Neural cell (in vitro differentiated cells): ENCODE results near the gene H2BK1. TPM values are rescaled to one million over a fixed set of nuclear protein-coding genes. Genes with fewer than 3 reads are reported as not detected.

Experiments
- H2AFZ ChIP-seq: fragments of 200-600, 300-800 bp; sonication (generic), shearing (Covaris generic); 2 replicates; pipeline ENCODE4 v1.6.0; 2014; ENCODE audit warnings: low read depth, mild to moderate bottlenecking, antibody characterized with exemption, low read length, moderate library complexity
- H3F3A ChIP-seq: fragments of 200-600 bp; shearing (Covaris generic); 2 replicates; pipeline ENCODE4 v1.6.1; 2016; ENCODE audit warnings: mild to moderate bottlenecking, moderate library complexity, mixed read lengths, antibody characterized with exemption, low read length; ENCODE audit not compliant: insufficient read depth, poor library complexity, severe bottlenecking
- H3K27ac ChIP-seq: fragments of 200-600, 300-800 bp; sonication (generic), shearing (Covaris generic); 2 replicates; pipeline ENCODE4 v1.5.1; 2014; ENCODE audit warnings: mild to moderate bottlenecking, low read length, moderate library complexity
- H3K27me3 ChIP-seq: fragments of 300-800, 200-600 bp; sonication (generic), shearing (Covaris generic); 2 replicates; pipeline ENCODE4 v1.6.0; 2014; ENCODE audit warnings: mild to moderate bottlenecking, low read depth, low read length, moderate library complexity; ENCODE audit not compliant: insufficient read depth
- H3K36me3 ChIP-seq: fragments of 300-800, 200-600 bp; sonication (generic), shearing (Covaris generic); 2 replicates; pipeline ENCODE4 v1.5.1; 2014; ENCODE audit warnings: mild to moderate bottlenecking, antibody characterized with exemption, low read length, moderate library complexity; ENCODE audit not compliant: insufficient read depth
- H3K4me2 ChIP-seq: fragments of 300-800, 200-600 bp; sonication (generic), shearing (Covaris generic); 2 replicates; pipeline ENCODE4 v1.6.0; 2014; ENCODE audit warnings: mild to moderate bottlenecking, low read length
- H3K4me3 ChIP-seq: fragments of 300-800, 200-600 bp; sonication (generic), shearing (Covaris generic); 2 replicates; pipeline ENCODE4 v1.5.1; 2014; ENCODE audit warnings: mild to moderate bottlenecking, low read length, moderate library complexity
- H3K79me2 ChIP-seq: fragments of 200-600 bp; shearing (Covaris generic); replicated peaks from 2 replicates; pipeline ENCODE4 v1.6.0; 2014; ENCODE audit warnings: mild to moderate bottlenecking, low read length, moderate library complexity; ENCODE audit not compliant: insufficient read depth
- H3K9ac ChIP-seq: fragments of 300-800, 200-600 bp; sonication (generic), shearing (Covaris generic); 2 replicates; pipeline ENCODE4 v1.6.1; 2016; ENCODE audit warnings: mild to moderate bottlenecking, low read length, mixed read lengths
- H3K9me2 ChIP-seq: fragments of 200-600 bp; shearing (Covaris generic); 2 replicates; pipeline ENCODE4 v1.6.1; 2016; ENCODE audit warnings: mild to moderate bottlenecking, low read length, mixed read lengths; ENCODE audit not compliant: insufficient read depth
- H3K9me3 ChIP-seq: fragments of 200-600, 300-800 bp; sonication (generic), shearing (Covaris generic); 2 replicates; pipeline ENCODE4 v1.6.1; 2016; ENCODE audit warnings: mild to moderate bottlenecking, mixed run types, low read length, moderate library complexity, mixed read lengths
- H4K20me1 ChIP-seq: fragments of 200-600 bp; shearing (Covaris generic); 2 replicates; pipeline ENCODE4 v1.6.1; 2016; ENCODE audit warnings: mild to moderate bottlenecking, mixed run types; ENCODE audit not compliant: insufficient read depth
- CTCF ChIP-seq: fragments of 450-650 bp; IDR thresholded peaks from 2 replicates; pipeline ENCODE4 v1.5.1; 2014; ENCODE audit warnings: antibody characterized with exemption, mild to moderate bottlenecking, moderate library complexity; ENCODE audit not compliant: poor library complexity, severe bottlenecking
- EP300 ChIP-seq: fragments of 450-650 bp; conservative IDR thresholded peaks from 2 replicates; pipeline ENCODE4 v1.6.1; 2014; ENCODE audit warnings: antibody characterized with exemption, mild to moderate bottlenecking, moderate library complexity; ENCODE audit not compliant: poor library complexity, severe bottlenecking
- EZH2 ChIP-seq: fragments of 200-600, 300-800 bp; shearing (Covaris generic), sonication (generic); IDR thresholded peaks from 2 replicates; pipeline ENCODE4 v1.6.1; 2014; ENCODE audit warnings: antibody characterized with exemption, low read length, borderline replicate concordance, mild to moderate bottlenecking; ENCODE audit not compliant: insufficient read depth, poor library complexity, severe bottlenecking
- MXI1 ChIP-seq: fragments of 450-650 bp; conservative IDR thresholded peaks from 2 replicates; pipeline ENCODE4 v1.6.1; 2014; ENCODE audit warnings: antibody characterized with exemption, mild to moderate bottlenecking; ENCODE audit not compliant: poor library complexity, severe bottlenecking
- POLR2AphosphoS5 ChIP-seq: IDR thresholded peaks from 2 replicates; pipeline ENCODE4 v1.6.1; 2012
- RAD21 ChIP-seq: fragments of 450-650 bp; conservative IDR thresholded peaks from 2 replicates; pipeline ENCODE4 v1.6.1; 2014; ENCODE audit warnings: antibody characterized with exemption, mild to moderate bottlenecking, moderate library complexity
- REST ChIP-seq: IDR thresholded peaks from 2 replicates; pipeline ENCODE4 v1.6.1; 2012; ENCODE audit warnings: borderline replicate concordance
- SMC3 ChIP-seq: fragments of 450-650 bp; conservative IDR thresholded peaks from 2 replicates; pipeline ENCODE4 v1.6.1; 2014; ENCODE audit warnings: antibody characterized with exemption, mild to moderate bottlenecking, moderate library complexity; ENCODE audit not compliant: poor library complexity
- TAF1 ChIP-seq: IDR thresholded peaks from 2 replicates; pipeline ENCODE4 v1.6.1; 2012; ENCODE audit warnings: low read depth
- polyA plus RNA-seq: library from polyadenylated mRNA; depleted of rRNA; stranded (reverse); fragments of >200 nt; gene quantifications from 2 replicates; pipeline ENCODE4 v1.2.3, GENCODE V29; 2014

Gene H2BK1
- polyA plus RNA-seq, 1 donor from 2014 or later: not detected

- Histone ChIP-seq H3K36me3 (no peaks in the 10 kb centered on the region), H3K79me2 (peaks cover 16% of the 10 kb centered on the region)
Observed at GRCh38 chr7:151223728-151224127, 13.4 kb upstream of the H2BK1 start.

GRCh38 chr7:151218170-151218569 is 7.9 kb upstream of the H2BK1 start:
- no peaks in the 10 kb centered on the region for H3F3A ChIP-seq
- TF ChIP-seq RAD21 (no peak), CTCF (no peak), TAF1 (no peak), POLR2AphosphoS5 (no peak), EP300 (no peak), EZH2 (no peak), MXI1 (no peak), REST (no peak), SMC3 (no peak)
- no peaks in the 10 kb centered on the region for H3K79me2 ChIP-seq
- H3K9ac ChIP-seq: no peak overlapping the region
- H3K27me3 ChIP-seq: no peaks in the 10 kb centered on the region
- no peaks in the 10 kb centered on the region for H3K36me3 ChIP-seq
- H3K4me2 ChIP-seq: no peak overlapping the region
- no peaks in the 10 kb centered on the region for H3K9me3 ChIP-seq
- no peaks in the 10 kb centered on the region for H4K20me1 ChIP-seq
- H3K4me3 ChIP-seq: no peak overlapping the region
- no peak overlapping the region for H3K27ac ChIP-seq
- no peaks in the 10 kb centered on the region for H3K9me2 ChIP-seq
- no peak overlapping the region for H2AFZ ChIP-seq

More at GRCh38 chr7:151223728-151224127, 13.4 kb upstream of the H2BK1 start:
- no peaks in the 10 kb centered on the region for H4K20me1 ChIP-seq
- no peaks in the 10 kb centered on the region for H3K27me3 ChIP-seq
- H3K9me2 ChIP-seq: no peaks in the 10 kb centered on the region
- TF ChIP-seq SMC3 (no peak), REST (no peak)
- peaks cover 3% of the 10 kb centered on the region for H3F3A ChIP-seq
- H3K9ac ChIP-seq: no peak overlapping the region
- H2AFZ ChIP-seq: no peak overlapping the region
- no peak overlapping the region for H3K4me3 ChIP-seq
- H3K9me3 ChIP-seq: no peaks in the 10 kb centered on the region
- H3K27ac ChIP-seq: no peak overlapping the region
- H3K4me2 ChIP-seq: no peak overlapping the region
